GM19238 (cell line): Measurements from ENCODE around the gene C1orf141.
A peak's percentile ranks its signal among the peaks of the same experiment; 100 is the strongest.
"Not testable (repeated sequence)": the region's sequence is repeated elsewhere in the genome, so short reads cannot be mapped to it uniquely, and the experiment has no call there.

Experiments used
- DNase-seq: peaks from one replicate; pipeline ENCODE4 v3.0.0; 2011; ENCODE audit warnings: low spot score; ENCODE audit not compliant: insufficient read length

The C1orf141 gene

GRCh38 chr1:67089685-67090208 is 45.0 kb downstream of the C1orf141 start:
- DNase-seq, result no peak

DNA sequence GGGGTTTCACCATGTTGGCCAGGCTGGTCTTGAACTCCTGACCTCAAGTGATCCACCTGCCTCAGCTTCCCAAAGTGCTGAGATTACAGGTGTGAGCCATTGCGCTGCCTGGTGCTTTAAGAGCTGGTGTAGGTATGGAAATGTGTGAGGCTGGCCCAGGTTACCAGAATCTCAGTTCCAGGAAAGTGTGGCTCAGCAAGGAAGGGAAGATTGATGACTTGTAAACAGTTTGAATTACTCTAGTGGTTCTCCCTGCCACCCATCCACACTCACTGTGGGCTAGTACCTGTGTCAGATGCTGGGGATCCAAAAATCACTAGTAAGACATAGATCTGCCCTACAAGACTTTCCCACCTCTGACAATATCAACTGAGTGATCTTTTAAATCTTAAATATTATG is 46.3 kb downstream of the C1orf141 start:
- DNase-seq, result no peak

DNA sequence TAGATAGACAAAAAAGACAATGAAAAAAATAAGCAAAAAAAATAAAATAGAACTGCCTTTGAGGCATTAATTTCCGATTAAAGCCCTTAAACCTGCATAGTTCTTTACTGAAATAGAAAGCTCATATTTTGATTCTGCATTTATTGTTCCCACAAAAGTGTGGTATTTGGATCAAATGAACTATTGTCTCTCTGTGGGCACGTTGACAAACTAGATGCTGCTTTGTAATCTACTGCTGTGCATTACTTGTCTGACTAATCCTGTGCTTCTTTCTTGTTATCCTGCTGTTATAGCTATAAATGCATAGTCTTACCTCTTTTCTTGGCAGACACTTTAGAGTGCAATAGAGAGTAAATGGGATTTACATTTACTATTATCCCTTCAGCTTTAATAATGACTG is 49.4 kb downstream of the C1orf141 start:
- no peak for DNase-seq

GRCh38 chr1:67084765-67085318 is 49.9 kb downstream of the C1orf141 start:
- DNase-seq, result no peak

DNA sequence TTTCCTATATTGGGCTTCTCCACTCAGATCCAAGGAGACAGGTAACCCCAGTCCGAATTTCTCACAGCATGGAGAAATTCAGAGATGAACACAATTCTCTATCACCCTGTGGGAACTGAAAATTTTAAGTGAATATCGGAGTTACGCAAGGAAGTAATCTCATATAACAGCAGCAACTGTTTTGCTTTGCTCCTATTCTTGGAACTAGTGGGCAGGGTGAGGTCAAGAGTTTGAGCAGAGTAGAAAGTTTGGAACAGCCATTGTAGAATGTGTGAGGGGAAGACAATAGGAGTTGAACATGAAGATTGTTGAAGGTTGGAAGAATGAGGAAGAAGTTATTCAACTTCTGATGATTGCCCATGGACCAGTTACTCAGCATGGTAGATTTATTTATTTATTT is 56.5 kb downstream of the C1orf141 start:
- no peak for DNase-seq

- DNase-seq, result no peak
Measured at GRCh38 chr1:67077593-67077992, 57.2 kb downstream of the C1orf141 start.

GRCh38 chr1:67072749-67073148 is 62.0 kb downstream of the C1orf141 start:
- no peak for DNase-seq

DNA sequence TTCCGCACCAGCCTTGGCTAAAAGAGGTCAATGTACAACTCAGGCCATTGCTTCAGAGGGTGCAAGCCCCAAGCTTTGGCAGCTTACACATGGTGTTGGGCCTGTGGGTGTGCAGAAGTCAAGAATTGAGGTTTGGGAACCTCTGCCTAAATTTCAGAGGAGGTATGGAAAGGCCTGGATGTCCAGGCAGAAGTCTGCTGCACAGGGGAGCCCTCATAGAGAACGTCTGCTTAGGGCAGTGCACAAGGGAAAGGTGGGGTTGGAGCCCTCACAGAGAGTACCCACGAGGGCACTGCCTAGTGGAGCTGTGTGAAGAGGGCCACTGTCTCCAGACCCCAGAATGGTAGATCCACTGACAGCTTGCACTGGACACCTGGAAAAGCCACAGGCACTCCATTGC is 67.1 kb downstream of the C1orf141 start:
- DNase-seq, result not testable (repeated sequence)

- DNase-seq, result no peak
Measured at GRCh38 chr1:67062412-67062811, 72.4 kb downstream of the C1orf141 start.

DNA sequence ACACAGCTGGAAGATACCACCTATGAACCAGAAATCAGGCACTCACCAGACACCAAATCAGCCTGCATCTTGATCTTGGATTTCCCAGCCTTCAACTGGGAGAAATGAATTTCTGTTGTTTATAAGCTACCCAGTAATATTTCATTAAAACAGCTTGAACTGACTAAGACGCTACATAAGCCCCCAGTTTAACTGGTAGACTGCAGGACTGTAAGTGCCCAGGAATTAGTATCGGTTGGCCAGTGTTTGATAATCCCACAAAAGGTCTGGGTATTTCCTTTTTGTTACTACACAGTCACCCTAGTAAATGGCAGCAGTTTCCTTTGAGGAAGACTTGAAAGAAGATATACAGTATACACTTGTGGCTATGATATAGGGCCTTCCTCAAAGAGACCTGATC is 73.5 kb downstream of the C1orf141 start:
- no peak for DNase-seq

- DNase-seq, result no peak
Measured at GRCh38 chr1:67060811-67061218, 74.0 kb downstream of the C1orf141 start.

DNA sequence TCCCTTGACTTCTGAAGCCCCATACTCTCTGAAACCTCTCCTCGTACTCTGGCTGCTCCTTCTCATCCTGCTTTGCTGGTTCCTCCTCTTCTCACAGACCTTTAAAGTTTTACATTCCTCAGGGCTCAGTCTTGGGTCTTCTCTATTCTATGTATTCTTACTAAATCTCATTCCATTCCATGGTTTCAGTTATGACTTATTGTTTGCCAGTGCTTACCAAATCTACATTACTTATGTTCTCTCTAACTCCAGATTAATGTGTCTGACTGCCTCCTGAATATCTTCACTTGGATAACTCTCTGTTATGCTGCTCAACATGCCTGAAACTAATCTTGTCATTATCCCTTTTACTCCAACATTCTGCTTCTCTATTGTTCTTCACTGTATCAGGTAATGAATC is 75.4 kb downstream of the C1orf141 start:
- DNase-seq, result no peak

- no peak for DNase-seq
Measured at GRCh38 chr1:67058761-67059160, 76.0 kb downstream of the C1orf141 start.

GRCh38 chr1:67058242-67058641 is 76.5 kb downstream of the C1orf141 start:
- no peak for DNase-seq

DNA sequence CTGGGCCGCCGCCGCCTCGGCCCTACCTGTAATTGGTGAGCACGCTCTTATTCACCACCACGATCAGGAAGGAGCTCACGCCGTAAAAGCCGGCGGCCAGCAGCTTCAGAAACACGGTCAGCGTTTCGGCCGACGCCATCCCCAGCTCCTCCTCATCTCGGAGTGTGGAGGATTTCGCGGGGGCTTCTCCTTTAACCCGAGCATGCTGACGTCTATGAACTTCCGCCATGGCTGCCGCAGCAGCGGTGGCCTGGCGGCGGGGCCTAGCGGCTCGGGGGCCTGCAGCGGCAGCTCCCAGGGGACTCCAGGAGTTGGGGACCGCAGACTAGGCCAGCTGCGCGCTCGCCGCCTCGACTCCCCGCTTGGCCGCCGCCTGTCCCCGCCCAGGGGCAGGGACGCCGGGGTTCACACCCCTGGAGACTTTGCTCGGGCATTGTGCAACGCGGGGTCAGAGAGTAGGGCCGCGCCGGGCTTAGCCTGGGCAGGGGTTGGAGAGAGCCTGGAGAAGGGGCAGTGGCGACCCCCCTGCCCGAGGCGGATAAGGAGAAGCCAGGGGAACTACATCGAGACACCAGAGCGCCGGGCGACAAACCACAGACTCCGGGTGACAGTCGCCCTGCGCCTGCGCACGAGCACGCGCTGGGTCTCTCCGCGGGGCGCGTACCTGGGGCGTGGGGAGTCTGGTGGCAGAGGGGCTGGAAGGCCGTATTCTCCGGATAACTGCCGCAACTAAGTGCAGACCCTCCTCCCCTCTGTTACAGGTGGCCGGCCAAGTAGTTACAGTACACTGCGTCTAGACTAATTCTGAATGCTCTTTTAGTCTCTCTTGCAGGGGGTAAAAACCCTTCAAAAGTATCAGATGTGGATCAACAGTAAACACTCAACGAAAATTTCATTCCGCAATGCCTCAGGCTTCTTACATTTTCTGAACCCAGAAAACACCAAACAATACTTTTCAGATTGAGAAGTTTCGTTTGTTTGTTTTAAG is 80.7 kb downstream of the C1orf141 start, which contains the start of gene SLC35D1:
SLC35D1 (minus strand) TSS at position 364 of the 988 bp plus-strand sequence; CDS start at position 229, 135 bp downstream.
- DNase-seq, result peak; percentile 84

- DNase-seq, result peak; percentile 40
Measured at GRCh38 chr1:67053535-67053784, 81.3 kb downstream of the C1orf141 start.

DNA sequence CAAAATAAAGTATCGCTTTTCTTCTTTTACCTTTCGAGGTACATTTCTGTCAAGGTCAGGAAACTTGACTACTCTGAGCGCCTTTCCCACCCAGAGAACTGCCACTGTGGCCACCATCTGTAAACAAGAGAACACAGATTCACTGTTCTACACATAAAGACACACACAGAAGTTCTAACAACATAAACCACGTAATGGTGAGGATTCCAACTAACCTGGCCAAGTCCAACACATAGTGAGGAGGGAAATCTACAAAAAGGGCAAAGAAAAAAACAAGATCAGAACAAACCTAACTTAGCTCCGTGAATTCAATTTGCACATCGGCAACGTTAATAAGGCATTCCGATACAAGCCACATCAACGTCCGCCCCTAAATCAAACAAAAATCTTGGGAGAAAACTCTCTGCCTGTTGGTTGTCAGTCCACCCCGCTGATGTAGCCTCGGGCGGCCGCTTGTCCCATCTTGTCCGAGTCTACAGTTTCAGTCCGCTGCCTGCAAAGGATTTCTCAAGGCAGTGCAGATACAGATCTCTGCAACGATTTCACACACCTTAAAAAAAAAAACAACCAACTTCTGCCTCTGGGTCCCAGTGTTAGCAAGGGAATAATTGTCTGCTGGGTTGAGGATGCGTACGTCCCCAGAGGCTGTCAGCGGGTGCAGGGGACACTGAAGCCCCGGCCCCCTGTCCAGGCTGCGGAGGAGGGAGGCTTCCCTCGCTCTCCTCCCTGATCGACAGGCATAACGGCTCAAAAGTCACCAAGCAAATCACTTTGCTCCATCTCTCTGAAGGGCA is 81.8 kb downstream of the C1orf141 start:
- peak; percentile 7 for DNase-seq

DNA sequence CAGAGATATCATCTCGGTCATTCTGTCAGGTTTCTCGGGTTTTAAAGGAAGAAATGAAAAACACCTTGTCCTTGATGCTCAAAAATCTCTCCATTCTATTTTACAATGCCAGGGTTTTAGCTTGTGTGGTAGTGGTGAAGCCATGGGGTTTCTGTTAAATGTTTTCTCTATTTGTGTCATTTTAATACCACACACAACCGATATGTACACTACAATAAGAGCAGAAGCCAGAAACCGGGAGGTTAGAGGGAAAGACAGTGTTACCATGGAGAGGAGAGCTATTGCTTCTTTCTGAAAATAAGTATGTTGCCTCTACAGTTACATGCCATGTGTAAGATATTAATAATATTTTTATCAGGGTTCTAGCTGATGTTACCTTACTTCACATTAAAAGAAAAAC is 83.6 kb downstream of the C1orf141 start:
- DNase-seq, result no peak

DNA sequence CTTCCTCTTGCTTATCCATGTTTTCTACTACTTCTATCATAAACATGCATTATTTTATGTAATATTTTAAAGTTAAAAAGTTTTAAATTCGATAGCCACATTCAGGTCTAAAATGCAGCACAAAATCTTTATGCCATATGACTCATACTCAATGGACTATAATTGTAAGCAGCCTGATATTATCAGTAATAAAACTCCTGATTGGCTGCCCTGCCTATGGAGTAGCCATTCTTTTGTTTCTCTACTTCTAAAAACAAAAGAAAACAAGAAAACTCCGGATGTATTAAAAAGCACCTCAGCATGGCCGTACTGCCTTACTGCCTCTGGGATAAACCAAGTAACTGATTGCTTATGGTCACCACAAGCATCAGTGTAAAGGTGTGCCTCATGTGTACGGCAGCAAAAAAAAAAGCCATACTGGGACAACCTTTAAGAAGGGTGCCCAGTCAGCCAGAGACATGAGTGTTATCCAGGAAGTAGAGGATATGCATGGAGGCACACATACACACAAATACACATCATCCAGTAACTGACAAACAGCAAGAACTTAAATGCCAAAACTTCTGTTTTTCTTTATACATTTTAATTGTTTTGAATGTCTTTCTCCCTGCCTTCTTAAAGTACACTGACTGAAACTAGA is 90.0 kb downstream of the C1orf141 start:
- no peak for DNase-seq

GRCh38 chr1:67043366-67043765 is 91.4 kb downstream of the C1orf141 start:
- DNase-seq, result no peak
